B cell (primary cell): Measurements from ENCODE around the gene ODAD4. TPM values are rescaled to one million over a fixed set of nuclear protein-coding genes. Genes with fewer than 3 reads are reported as not detected.

Experiments
- ATAC-seq: fragments of 200-7000 bp; cut with Tn5 transposase; one replicate; pipeline ENCODE4 v1.10.0; 2021; ENCODE audit warnings: low read depth, mild to moderate bottlenecking, moderate number of reproducible peaks, moderate library complexity
- CTCF ChIA-PET: fragments of 350-600 bp; sonication (Branson Sonifier 250); formaldehyde crosslinking; loops from one replicate; lab custom pipeline; 2021; ENCODE audit warnings: antibody characterized with exemption, inconsistent platforms; lab: Charles Lee
- POLR2A ChIA-PET: fragments of 350-600 bp; sonication (Branson Sonifier 250); formaldehyde crosslinking; loops from one replicate; lab custom pipeline; 2021; ENCODE audit warnings: antibody characterized with exemption; lab: Charles Lee
- DNase-seq: peaks from one replicate; pipeline ENCODE4 v3.0.0; 2013
- H2AFZ ChIP-seq: 2 replicates; pipeline ENCODE4 v1.6.1; 2012; ENCODE audit warnings: mild to moderate bottlenecking, low read depth, low read length; ENCODE audit not compliant: insufficient read depth, poor library complexity, severe bottlenecking
- H3K27ac ChIP-seq, 2 donors: 1 replicate in 1 of 2; 2 replicates in 1 of 2; pipeline ENCODE4 v1.5.1; 2012 to 2013; ENCODE audit warnings: low read length in 2 of 2, mild to moderate bottlenecking in 2 of 2, moderate library complexity in 1 of 2
- H3K27me3 ChIP-seq, 4 experiments: fragments of 200-600 bp in 1 of 4; sonication (generic) in 1 of 4; replicated peaks in 1 of 4; 1 replicate in 2 of 4; 2 replicates in 2 of 4; pipeline versions ENCODE4 v1.6.1 to v1.7.0; 2013 to 2016; ENCODE audit warnings: low read length in 3 of 4, mild to moderate bottlenecking in 2 of 4, mixed read lengths in 1 of 4, moderate library complexity in 1 of 4; ENCODE audit not compliant: insufficient read depth in 4 of 4, control insufficient read depth in 3 of 4; ENCODE audit errors: control extremely low read depth in 1 of 4
- H3K36me3 ChIP-seq, 2 experiments: replicated peaks in 1 of 2; 1 replicate in 1 of 2; 2 replicates in 1 of 2; pipeline versions ENCODE4 v1.6.1 to v1.7.1; 2013; ENCODE audit warnings: low read length in 1 of 2; ENCODE audit not compliant: insufficient read depth in 2 of 2, control insufficient read depth in 1 of 2; ENCODE audit errors: control extremely low read depth in 1 of 2, extremely low read depth in 1 of 2
- H3K4me1 ChIP-seq, 2 donors: fragments of 200-600 bp in 1 of 2; sonication (generic) in 1 of 2; 1 replicate in 1 of 2; 2 replicates in 1 of 2; pipeline versions ENCODE4 v1.5.1 to v1.6.1; 2013 to 2017; ENCODE audit warnings: low read length in 2 of 2; ENCODE audit not compliant: control insufficient read depth in 2 of 2, insufficient read depth in 2 of 2
- H3K4me2 ChIP-seq: replicated peaks from 2 replicates; pipeline ENCODE3; 2012; ENCODE audit warnings: mild to moderate bottlenecking, low read depth, low read length; ENCODE audit not compliant: poor library complexity, severe bottlenecking
- H3K4me3 ChIP-seq, 5 experiments: fragments of 200-600 bp in 1 of 5; sonication (generic) in 1 of 5; 1 replicate in 3 of 5; 2 replicates in 2 of 5; pipeline versions ENCODE4 v1.5.1 to v1.7.0; 2011 to 2016; ENCODE audit warnings: low read length in 4 of 5, mild to moderate bottlenecking in 4 of 5, low read depth in 2 of 5, control low read depth in 1 of 5, moderate library complexity in 1 of 5; ENCODE audit not compliant: insufficient read depth in 1 of 5; ENCODE audit errors: control extremely low read depth in 1 of 5, extremely low read depth in 1 of 5
- H3K79me2 ChIP-seq: fragments of 200-600 bp; sonication (generic); one replicate; pipeline ENCODE4 v1.6.0; 2016; ENCODE audit warnings: low read length; ENCODE audit not compliant: control insufficient read depth, insufficient read depth
- H3K9ac ChIP-seq: fragments of 200-600 bp; sonication (generic); 2 replicates; pipeline ENCODE4 v1.6.1; 2017; ENCODE audit warnings: mild to moderate bottlenecking, low read length, moderate library complexity
- H3K9me3 ChIP-seq, 3 donors: one replicate each; pipeline versions ENCODE4 v1.6.1 to v1.7.1; 2013; ENCODE audit warnings: low read length in 2 of 3; ENCODE audit not compliant: control insufficient read depth in 2 of 3, insufficient read depth in 1 of 3; ENCODE audit errors: control extremely low read depth in 1 of 3
- H4K20me1 ChIP-seq: 2 replicates; pipeline ENCODE4 v1.6.0; 2012; ENCODE audit warnings: mild to moderate bottlenecking, low read length; ENCODE audit not compliant: insufficient read depth, control insufficient read depth, poor library complexity, severe bottlenecking
- H3K27ac Mint-ChIP-seq: one replicate; pipeline ENCODE4 v1.8.0; 2021; ENCODE audit warnings: mixed read lengths
- H3K27me3 Mint-ChIP-seq: one replicate; pipeline ENCODE4 v1.8.0; 2021; ENCODE audit warnings: mixed read lengths
- H3K4me1 Mint-ChIP-seq: one replicate; pipeline ENCODE4 v1.8.0; 2021; ENCODE audit warnings: mixed read lengths
- H3K4me3 Mint-ChIP-seq: one replicate; pipeline ENCODE4 v1.8.0; 2021; ENCODE audit warnings: mixed read lengths
- H3K9me3 Mint-ChIP-seq: one replicate; pipeline ENCODE4 v1.8.0; 2022; ENCODE audit warnings: mixed read lengths; ENCODE audit not compliant: insufficient read depth
- CTCF ChIP-seq: fragments of 200-600 bp; IDR thresholded peaks from one replicate; pipeline ENCODE4 v1.8.0; 2022; ENCODE audit warnings: antibody characterized with exemption, mild to moderate bottlenecking
- EZH2 ChIP-seq: IDR thresholded peaks from 2 replicates; pipeline ENCODE4 v1.6.1; 2012; ENCODE audit warnings: borderline replicate concordance, low read depth, mild to moderate bottlenecking, moderate library complexity, low read length; ENCODE audit not compliant: insufficient read depth, poor library complexity, severe bottlenecking
- WGBS: methylation state at CpG from one replicate; pipeline ENCODE4 v1.1.5; 2013; ENCODE audit warnings: missing lambda C conversion rate; ENCODE audit not compliant: insufficient coverage; 5-methylcytosine and 5-hydroxymethylcytosine counted together
- intact Hi-C: fragments of 100-400 bp; cut with micrococcal nuclease; formaldehyde crosslinking; loops from one replicate; pipeline ENCODE4 v1.10.0; 2022
- polyA plus RNA-seq: library from polyadenylated mRNA; depleted of rRNA; stranded (reverse); fragments of >200 nt; gene quantifications from 2 replicates; pipeline ENCODE4 v1.2.3, GENCODE V29; 2012
- total RNA-seq, 2 donors: library from RNA; stranded (reverse); fragments of 120-200 nt in 1 of 2; gene quantifications; 1 replicate in 1 of 2; 2 replicates in 1 of 2; pipeline versions ENCODE4 v1.2.3 to v1.2.4, GENCODE V29; 2013 to 2022

The ODAD4 gene
- total and polyA plus RNA-seq, 2 donors (not counting 1 experiment from before 2014, with no cell fraction given): 0.27 TPM; not detected in 1

DNA sequence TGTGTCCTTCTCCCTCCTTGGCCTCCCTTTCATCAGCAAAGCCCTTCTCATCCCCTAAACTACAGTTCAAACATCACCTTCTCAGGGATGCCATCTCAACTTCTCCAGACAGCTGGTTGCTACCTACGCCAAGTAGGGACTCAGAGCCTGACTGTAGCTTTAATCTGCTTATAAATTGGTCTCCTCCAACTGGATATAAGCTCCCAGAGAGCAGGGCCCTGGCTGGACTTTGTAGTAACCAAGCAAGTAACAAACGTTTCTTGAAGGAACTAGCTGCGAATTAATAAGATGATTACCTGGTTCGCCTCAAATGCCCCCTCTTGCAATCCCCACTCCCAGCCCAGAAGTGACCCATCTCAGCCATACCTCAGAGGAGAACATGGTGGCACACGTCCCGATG lies 47.7 kb upstream of the ODAD4 start:
- no peak for ATAC-seq
- no peak overlapping the region for H3K27ac Mint-ChIP-seq
- H3K9me3 ChIP-seq: no peaks in the 10 kb centered on the region
- H3K4me1 ChIP-seq: no peaks in the 10 kb centered on the region
- no peak overlapping the region for H2AFZ ChIP-seq
- intact Hi-C loops: no loop called here
- CTCF ChIA-PET: no interaction called here
- no peaks in the 10 kb centered on the region for H3K79me2 ChIP-seq
- no peak for DNase-seq
- no peak overlapping the region for H3K9ac ChIP-seq
- no peak overlapping the region for H3K4me2 ChIP-seq
- H3K4me1 Mint-ChIP-seq: peaks cover 3% of the 10 kb centered on the region
- no peaks in the 10 kb centered on the region for H3K27me3 Mint-ChIP-seq
- H3K4me3 ChIP-seq: no peak overlapping the region
- H4K20me1 ChIP-seq: no peaks in the 10 kb centered on the region
- POLR2A ChIA-PET: no interaction called here
- H3K36me3 ChIP-seq: peaks cover 10 to 78% of the 10 kb centered on the region in 2 experiments
- H3K9me3 Mint-ChIP-seq: no peaks in the 10 kb centered on the region
- TF ChIP-seq CTCF (no peak), EZH2 (no peak)
- no peak overlapping the region for H3K27ac ChIP-seq
- WGBS: 100% methylated on average over 4 of the region's 6 CpGs
- H3K4me3 Mint-ChIP-seq: no peak overlapping the region
- no peaks in the 10 kb centered on the region for H3K27me3 ChIP-seq

GRCh38 chr17:41885733-41886132 lies 44.7 kb upstream of the ODAD4 start:
- no peak for DNase-seq
- Histone ChIP-seq H3K79me2 (no peaks in the 10 kb centered on the region), H3K9me3 (no peaks in the 10 kb centered on the region), H3K4me2 (no peak overlapping the region), H2AFZ (no peak overlapping the region), H3K4me3 (no peak overlapping the region), H3K27me3 (no peaks in the 10 kb centered on the region), H3K4me1 (no peaks in the 10 kb centered on the region), H3K36me3 (peaks cover 7 to 66% of the 10 kb centered on the region in 2 experiments), H3K27ac (no peak overlapping the region), H3K9ac (no peak overlapping the region), H4K20me1 (no peaks in the 10 kb centered on the region)
- Mint-ChIP-seq H3K9me3 (no peaks in the 10 kb centered on the region), H3K4me3 (no peak overlapping the region), H3K4me1 (peaks cover 3% of the 10 kb centered on the region), H3K27ac (no peak overlapping the region), H3K27me3 (no peaks in the 10 kb centered on the region)
- ChIA-PET CTCF (interaction anchor here (0.8 kb wide), 1 partner anchor 51 kb away, joined by 3 read pairs; no protein-coding TSS in a partner anchor), POLR2A (no interaction called here)
- ATAC-seq: no peak
- TF ChIP-seq CTCF (no peak), EZH2 (no peak)
- intact Hi-C loops: loop anchor here (1.0 kb wide), 2 partner anchors 84 to 147 kb away; no protein-coding TSS in a partner anchor
- 97% methylated on average over 5 of the region's 6 CpGs for WGBS
